Heart left ventricle (tissue), 16 donors: ENCODE data around the gene MAGI1. TPM values are rescaled to one million over a fixed set of nuclear protein-coding genes. Genes with fewer than 3 reads are reported as not detected.
A peak's percentile ranks its signal among the peaks of the same experiment; 100 is the strongest.

Experiments
- ATAC-seq, 4 donors: fragments of 200-7000 bp; cut with Tn5 transposase; one replicate each; pipeline ENCODE4 v1.9.1; 2020 to 2022; ENCODE audit warnings: moderate library complexity in 4 of 4, mild to moderate bottlenecking in 3 of 4, moderate number of reproducible peaks in 1 of 4
- DNase-seq, 5 donors: peaks; one replicate each; pipeline ENCODE4 v3.0.0-alpha.2; 2020
- H3K27ac ChIP-seq, 12 donors: fragments of 200-600 bp; sonication (generic) in 4 of 12; one replicate each; pipeline versions ENCODE4 v1.5.0 to v1.8.0; 2016 to 2022; ENCODE audit warnings: mild to moderate bottlenecking in 2 of 12
- H3K27me3 ChIP-seq, 9 donors: fragments of 200-600 bp; sonication (generic) in 2 of 9; one replicate each; pipeline versions ENCODE4 v1.5.1 to v1.8.0; 2016 to 2022; ENCODE audit warnings: mild to moderate bottlenecking in 3 of 9
- H3K36me3 ChIP-seq, 9 donors: fragments of 200-600 bp; sonication (generic) in 2 of 9; one replicate each; pipeline versions ENCODE4 v1.5.0 to v1.8.0; 2018 to 2022; ENCODE audit warnings: mild to moderate bottlenecking in 2 of 9
- H3K4me1 ChIP-seq, 12 donors: fragments of 200-600 bp; sonication (generic) in 4 of 12; one replicate each; pipeline versions ENCODE4 v1.5.0 to v1.8.0; 2016 to 2022; ENCODE audit warnings: mild to moderate bottlenecking in 3 of 12
- H3K4me3 ChIP-seq, 12 donors: fragments of 200-600 bp; sonication (generic) in 4 of 12; one replicate each; pipeline versions ENCODE4 v1.5.0 to v1.8.0; 2017 to 2022; ENCODE audit warnings: mild to moderate bottlenecking in 9 of 12, moderate library complexity in 4 of 12
- H3K9me3 ChIP-seq, 12 donors: fragments of 200-600 bp; sonication (generic) in 4 of 12; one replicate each; pipeline versions ENCODE4 v1.5.0 to v1.8.0; 2016 to 2022; ENCODE audit warnings: mild to moderate bottlenecking in 1 of 12
- POLR2A ChIP-seq, 2 donors: fragments of 450-650 bp; IDR thresholded peaks; one replicate each; pipeline ENCODE4 v1.6.1; 2017; ENCODE audit warnings: antibody characterized with exemption in 2 of 2, mild to moderate bottlenecking in 2 of 2, moderate library complexity in 2 of 2
- WGBS, 4 donors: extraction: QIAGEN DNeasy Blood & Tissue Kit in 2 of 4; methylation state at CpG; one replicate each; pipeline versions ENCODE4 v1.1.5 to v1.1.7; 2013 to 2018; 5-methylcytosine and 5-hydroxymethylcytosine counted together
- intact Hi-C, 10 donors: fragments of 100-400 bp; cut with DNase I; formaldehyde crosslinking; loops; one replicate each; pipeline versions ENCODE4 v1.11.1 to v1.14.2; 2022
- polyA plus RNA-seq, 2 donors: library from polyadenylated mRNA; stranded (reverse); fragments of 200-250 nt; gene quantifications; one replicate each; pipeline ENCODE4 v1.2.3, GENCODE V29; 2013
- total RNA-seq, 9 donors: library from RNA; depleted of rRNA in 2 of 9; stranded (reverse); fragments of >200 nt in 2 of 9; fragmentation: NEBNext Ultra II Directional in 3 of 9; extraction: Animal tissue kit (Norgen Biotek cat#: 25700) in 3 of 9; gene quantifications; one replicate each; pipeline versions ENCODE4 v1.1.0 to v1.2.4, GENCODE V29; 2016 to 2023
- TF ChIP-seq, protein P1 (sequence below), 12 donors: fragments of 200-600 bp; sonication (generic) in 4 of 12; IDR thresholded peaks; one replicate each; pipeline versions ENCODE4 v1.5.0 to v1.8.0; 2018 to 2022; ENCODE audit warnings: antibody characterized with exemption in 12 of 12, mild to moderate bottlenecking in 5 of 12
- donor health status: ischemic (EF 13 %, LVEDD 7.1; RV severe dilation, severe dysfunction).
- donor health status: healthy with polysubstance abuse.
- donor health status: DM: no; HTN: yes; CAD: no.
- donor health status: DM: no; HTN: no; CAD: no.
- donor health status: ischemic (EF 25% LVEDD 6.9; RV normal size, moderate dysfunction).
- donor health status: ischemic (EF 25% LVEDD 5.7; RV mildly dilated, moderate dysfunction).
- donor health status: healthy.
- donor health status: DM: yes; HTN: yes; CAD: no.
- donor health status: ischemic (EF 35%, LVEDD 5.7; RV mildly dilated, moderate dysfunction).
- donor health status: nonischemic (EF 11% LVEDD 7.7; RV severe dilation, severe dysfunction).
- donor health status: DM: yes; HTN: yes; CAD: no.
- donor health status: PGD.
- donor health status: ischemic (EF 29% LVEDD 5.4; RV normal size, mild dysfunction).
- donor health status: nonischemic (EF 23%, LVEDD 6.1; RV moderate dilation, normal function).

Gene MAGI1
- total and polyA plus RNA-seq, 11 donors: 18.5 to 52.1 (median 31.4) TPM

DNA sequence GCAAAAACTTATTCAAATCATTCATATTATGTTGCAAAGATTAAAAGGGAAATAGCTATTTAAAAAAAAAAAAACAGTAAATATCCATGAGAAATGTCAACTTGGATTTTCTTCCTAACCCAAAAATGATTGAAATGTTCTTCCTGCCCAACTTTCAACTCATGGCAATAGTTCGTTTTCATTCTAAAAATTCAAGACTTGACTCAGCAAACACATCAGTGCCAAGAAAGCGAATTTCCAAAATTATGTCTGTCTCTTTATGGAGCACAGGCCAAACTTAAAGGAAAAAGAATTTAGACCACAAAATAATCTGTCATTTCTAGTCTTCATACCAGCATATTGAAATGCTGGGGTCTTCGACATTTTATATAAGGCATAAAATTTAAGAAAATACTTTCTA is 63.7 kb downstream of the MAGI1 start:
- Histone ChIP-seq H3K27me3 (no peaks in the 10 kb centered on the region), H3K9me3 (no peaks in the 10 kb centered on the region), H3K4me1 (peaks cover 0 to 36% (median 21%) of the 10 kb centered on the region in 12 donors), H3K4me3 (no peak overlapping the region), H3K27ac (no peak overlapping the region), H3K36me3 (no peaks in the 10 kb centered on the region)
- no peak for ATAC-seq
- TF ChIP-seq, protein P1, sequence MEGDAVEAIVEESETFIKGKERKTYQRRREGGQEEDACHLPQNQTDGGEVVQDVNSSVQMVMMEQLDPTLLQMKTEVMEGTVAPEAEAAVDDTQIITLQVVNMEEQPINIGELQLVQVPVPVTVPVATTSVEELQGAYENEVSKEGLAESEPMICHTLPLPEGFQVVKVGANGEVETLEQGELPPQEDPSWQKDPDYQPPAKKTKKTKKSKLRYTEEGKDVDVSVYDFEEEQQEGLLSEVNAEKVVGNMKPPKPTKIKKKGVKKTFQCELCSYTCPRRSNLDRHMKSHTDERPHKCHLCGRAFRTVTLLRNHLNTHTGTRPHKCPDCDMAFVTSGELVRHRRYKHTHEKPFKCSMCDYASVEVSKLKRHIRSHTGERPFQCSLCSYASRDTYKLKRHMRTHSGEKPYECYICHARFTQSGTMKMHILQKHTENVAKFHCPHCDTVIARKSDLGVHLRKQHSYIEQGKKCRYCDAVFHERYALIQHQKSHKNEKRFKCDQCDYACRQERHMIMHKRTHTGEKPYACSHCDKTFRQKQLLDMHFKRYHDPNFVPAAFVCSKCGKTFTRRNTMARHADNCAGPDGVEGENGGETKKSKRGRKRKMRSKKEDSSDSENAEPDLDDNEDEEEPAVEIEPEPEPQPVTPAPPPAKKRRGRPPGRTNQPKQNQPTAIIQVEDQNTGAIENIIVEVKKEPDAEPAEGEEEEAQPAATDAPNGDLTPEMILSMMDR (IDR thresholded peaks at IDR 0.05): no peak
- no peak for TF ChIP-seq POLR2A (IDR thresholded peaks at IDR 0.05)
- WGBS, 4 donors: 79 to 86% (median 83%) methylated on average over 3 of the region's 3 CpGs
- DNase-seq: no peak
- intact Hi-C loops: no loop called here

DNA sequence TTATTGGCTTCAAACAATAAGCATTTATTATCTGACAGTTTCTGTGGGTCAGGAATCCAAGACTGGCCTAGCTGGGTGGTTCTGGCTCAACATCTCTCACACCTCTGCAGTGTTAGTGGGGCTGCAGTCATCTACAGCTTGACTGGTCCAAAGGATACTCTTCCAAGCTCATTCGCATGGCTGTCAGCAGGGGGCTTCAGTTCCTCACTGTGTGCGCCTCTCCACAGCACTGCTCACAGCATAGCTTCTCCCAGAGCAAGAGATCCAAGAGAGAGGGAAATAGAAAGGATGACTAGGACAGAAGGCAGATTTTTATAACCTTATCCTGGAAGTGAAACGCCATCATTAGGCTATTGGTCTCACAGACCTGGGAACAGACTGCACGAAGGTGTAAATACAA is 64.2 kb downstream of the MAGI1 start:
- H3K27me3 ChIP-seq: no peaks in the 10 kb centered on the region
- TF ChIP-seq POLR2A (IDR thresholded peaks at IDR 0.05): no peak
- TF ChIP-seq, protein P1 (IDR thresholded peaks at IDR 0.05): peak in 1 of 12 donors; percentile 7
- H3K27ac ChIP-seq: no peak overlapping the region
- DNase-seq (no peak), ATAC-seq (no peak)
- H3K4me3 ChIP-seq: no peak overlapping the region
- peaks cover 0 to 32% (median 17%) of the 10 kb centered on the region in 12 donors for H3K4me1 ChIP-seq
- no peaks in the 10 kb centered on the region for H3K36me3 ChIP-seq
- intact Hi-C loops: no loop called here
- 92 to 97% (median 95%) methylated on average over 4 of the region's 4 CpGs for WGBS, 4 donors
- no peaks in the 10 kb centered on the region for H3K9me3 ChIP-seq

DNA sequence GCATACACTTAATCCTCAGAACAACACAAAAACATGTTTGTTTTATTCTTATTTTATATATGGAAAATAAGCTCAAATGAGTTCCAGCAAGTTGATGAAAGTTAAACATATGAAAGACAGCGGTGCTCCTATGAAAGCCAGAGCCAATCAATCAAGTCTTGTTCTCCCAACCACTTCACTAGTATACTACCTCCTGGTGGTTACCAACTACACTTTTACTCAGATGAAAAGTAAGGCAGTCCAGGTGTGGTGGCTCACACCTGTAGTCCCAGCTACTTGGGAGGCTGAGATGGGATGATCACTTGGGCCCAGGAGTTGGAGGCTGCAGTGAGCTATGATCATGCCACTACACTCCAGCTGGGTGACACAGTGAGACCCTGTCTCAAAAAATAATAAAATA is 66.0 kb downstream of the MAGI1 start:
- Histone ChIP-seq H3K36me3 (no peaks in the 10 kb centered on the region), H3K27me3 (no peaks in the 10 kb centered on the region), H3K9me3 (no peaks in the 10 kb centered on the region), H3K27ac (no peak overlapping the region), H3K4me3 (no peak overlapping the region), H3K4me1 (peaks cover 0 to 33% (median 23%) of the 10 kb centered on the region in 12 donors)
- WGBS, 4 donors: 97 to 100% (median 98%) methylated on average over 1 of the region's 1 CpG
- TF ChIP-seq, protein P1 (IDR thresholded peaks at IDR 0.05): no peak
- no peak for TF ChIP-seq POLR2A (IDR thresholded peaks at IDR 0.05)
- intact Hi-C loops: no loop called here
- DNase-seq: no peak
- ATAC-seq: no peak

DNA sequence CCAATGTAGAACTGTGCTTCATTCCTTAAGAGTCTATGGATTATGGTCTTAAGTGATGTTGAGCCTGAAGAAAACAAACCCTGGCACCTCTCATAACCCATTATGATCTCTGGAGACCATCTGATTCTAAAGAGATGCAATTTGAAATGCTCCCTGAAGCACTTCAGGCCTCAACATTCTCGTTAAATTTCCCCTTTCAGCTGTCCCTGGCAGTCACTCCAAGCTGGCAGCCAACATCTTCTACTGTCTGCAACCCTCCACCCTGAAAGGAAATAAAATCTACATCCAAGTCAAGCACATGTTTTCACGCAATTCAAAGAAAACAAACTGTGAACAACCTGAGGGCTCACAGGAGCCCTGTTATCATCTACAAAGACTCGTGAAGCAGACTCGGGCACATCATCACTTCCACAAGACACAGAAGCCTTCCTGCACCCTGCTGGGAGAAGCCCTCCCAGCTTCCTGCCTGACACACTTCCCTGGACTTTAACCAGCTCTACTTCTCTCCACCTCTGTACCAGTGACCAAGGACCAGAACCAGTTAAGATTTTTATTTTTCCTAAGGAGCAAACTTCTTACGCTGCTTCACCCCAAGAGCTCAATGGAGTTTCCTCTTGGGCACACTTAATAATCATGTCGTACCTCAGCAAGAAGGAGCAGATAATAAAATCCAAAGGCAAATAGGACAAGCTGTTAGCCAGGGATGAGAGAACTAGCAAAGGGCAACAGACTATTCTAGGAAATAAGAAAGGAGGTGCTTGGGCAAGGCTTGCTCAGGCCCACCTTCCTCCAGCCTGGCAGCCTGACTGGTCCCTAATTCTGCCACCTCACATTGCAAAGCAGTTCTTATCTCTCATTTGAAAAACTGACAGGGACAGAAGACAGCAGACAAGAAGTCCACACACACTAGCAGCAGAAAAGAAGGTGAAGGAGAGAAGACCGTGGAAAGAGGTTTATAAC is 67.1 kb downstream of the MAGI1 start:
- Histone ChIP-seq H3K4me1 (peaks cover 0 to 43% (median 24%) of the 10 kb centered on the region in 12 donors), H3K9me3 (no peaks in the 10 kb centered on the region), H3K36me3 (no peaks in the 10 kb centered on the region), H3K27me3 (no peaks in the 10 kb centered on the region), H3K4me3 (no peak overlapping the region), H3K27ac (peak overlapping the region in 8 of 12 donors; percentile 1 to 48 (median 22))
- TF ChIP-seq, protein P1 (IDR thresholded peaks at IDR 0.05): no peak
- TF ChIP-seq POLR2A (IDR thresholded peaks at IDR 0.05): no peak
- no peak for DNase-seq
- WGBS, 4 donors: 23 to 29% (median 25%) methylated on average over 7 of the region's 7 CpGs
- peak in 3 of 4 donors; percentile 38 to 73 (median 66) for ATAC-seq
- intact Hi-C loops: no loop called here
